ENCODE measurements around the gene ADIG.

The ADIG gene

GRCh38 chr20:38604873-38605303, 23.9 kb downstream of the ADIG start:
- DNase-seq, result no peak

DNA sequence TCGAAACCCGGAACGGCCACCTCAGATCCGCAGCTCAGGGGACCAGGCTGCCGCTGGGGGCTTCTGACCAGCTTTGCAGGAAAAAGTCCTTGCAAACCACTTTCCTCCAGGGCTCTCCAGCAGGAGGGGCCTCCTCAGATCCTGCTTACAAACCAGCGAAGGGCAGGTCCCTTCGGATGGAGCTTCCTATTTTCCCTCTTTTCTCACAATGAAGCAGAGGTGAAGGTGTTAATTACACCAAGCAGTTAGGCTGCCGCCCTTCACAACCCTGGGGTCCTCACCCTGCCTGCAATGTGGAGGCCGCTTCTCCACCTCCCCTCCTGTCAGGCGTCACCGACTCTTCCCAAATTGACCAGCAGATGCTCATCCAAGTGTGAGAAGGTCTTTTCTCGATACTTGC, 26.4 kb downstream of the ADIG start:
- DNase-seq, result no peak

GRCh38 chr20:38608188-38608587, 27.2 kb downstream of the ADIG start:
- DNase-seq, result no peak

- peak; percentile 39 for DNase-seq
These were observed 28.8 kb downstream of the ADIG start for GRCh38 chr20:38609815-38610214.

DNA sequence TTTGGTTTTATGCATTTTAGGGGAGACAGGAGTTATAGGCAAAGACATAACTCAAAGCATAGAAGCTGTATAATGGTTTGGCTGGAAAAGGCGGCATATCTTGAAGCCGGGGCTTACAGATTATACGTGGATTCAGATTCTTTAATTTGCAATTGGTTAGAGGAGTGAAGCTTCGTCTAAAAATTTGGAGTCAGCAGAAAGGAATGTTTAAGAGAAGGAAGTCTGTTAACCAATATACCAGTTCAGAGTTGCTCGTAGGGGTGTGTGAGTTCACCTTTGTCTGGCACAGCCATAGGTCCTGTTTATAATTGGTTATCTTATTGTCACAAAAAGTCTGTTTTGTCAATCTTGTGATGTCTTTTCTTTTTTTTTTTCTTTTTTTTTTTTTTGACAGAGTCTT, 29.5 kb downstream of the ADIG start:
- no peak for DNase-seq

DNA sequence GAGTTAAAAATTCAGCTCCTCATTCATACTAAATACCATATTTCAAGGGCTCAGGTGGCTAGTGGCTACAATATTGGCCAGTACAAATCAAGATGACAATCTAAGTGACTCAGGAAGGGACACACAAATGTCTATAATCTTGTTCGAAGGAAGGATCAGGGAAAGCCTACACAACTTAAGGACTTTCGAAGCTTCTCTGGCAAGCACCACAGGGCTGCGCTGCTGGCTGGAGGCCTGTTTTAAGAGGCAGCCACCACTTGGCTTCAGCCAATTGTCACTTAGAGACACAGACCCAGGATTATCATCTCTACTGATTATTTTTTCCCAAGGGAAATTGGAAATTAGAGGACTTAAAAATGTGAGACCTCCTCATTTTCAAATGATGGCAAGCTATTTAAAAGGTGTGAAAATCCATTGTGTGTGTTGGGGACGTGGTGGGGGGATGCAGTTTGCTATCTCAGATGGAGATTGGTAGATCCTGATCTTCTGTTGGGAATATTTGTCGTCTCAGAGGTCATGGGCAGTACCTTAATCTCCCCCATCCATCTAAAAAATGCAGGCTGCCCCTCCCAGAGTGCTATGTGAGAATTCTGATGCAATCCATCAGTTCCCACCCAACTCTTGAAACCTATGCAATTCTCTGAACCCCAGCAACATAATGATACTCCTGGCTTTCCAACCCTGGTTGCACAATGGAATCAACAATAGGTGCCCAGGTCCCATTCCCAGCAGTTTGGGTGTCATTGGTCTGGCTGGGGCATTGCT, 31.9 kb downstream of the ADIG start:
- no peak for DNase-seq

GRCh38 chr20:38615283-38615682, 34.3 kb downstream of the ADIG start:
- DNase-seq, result no peak

GRCh38 chr20:38616457-38616856, 35.5 kb downstream of the ADIG start:
- DNase-seq, result no peak

DNA sequence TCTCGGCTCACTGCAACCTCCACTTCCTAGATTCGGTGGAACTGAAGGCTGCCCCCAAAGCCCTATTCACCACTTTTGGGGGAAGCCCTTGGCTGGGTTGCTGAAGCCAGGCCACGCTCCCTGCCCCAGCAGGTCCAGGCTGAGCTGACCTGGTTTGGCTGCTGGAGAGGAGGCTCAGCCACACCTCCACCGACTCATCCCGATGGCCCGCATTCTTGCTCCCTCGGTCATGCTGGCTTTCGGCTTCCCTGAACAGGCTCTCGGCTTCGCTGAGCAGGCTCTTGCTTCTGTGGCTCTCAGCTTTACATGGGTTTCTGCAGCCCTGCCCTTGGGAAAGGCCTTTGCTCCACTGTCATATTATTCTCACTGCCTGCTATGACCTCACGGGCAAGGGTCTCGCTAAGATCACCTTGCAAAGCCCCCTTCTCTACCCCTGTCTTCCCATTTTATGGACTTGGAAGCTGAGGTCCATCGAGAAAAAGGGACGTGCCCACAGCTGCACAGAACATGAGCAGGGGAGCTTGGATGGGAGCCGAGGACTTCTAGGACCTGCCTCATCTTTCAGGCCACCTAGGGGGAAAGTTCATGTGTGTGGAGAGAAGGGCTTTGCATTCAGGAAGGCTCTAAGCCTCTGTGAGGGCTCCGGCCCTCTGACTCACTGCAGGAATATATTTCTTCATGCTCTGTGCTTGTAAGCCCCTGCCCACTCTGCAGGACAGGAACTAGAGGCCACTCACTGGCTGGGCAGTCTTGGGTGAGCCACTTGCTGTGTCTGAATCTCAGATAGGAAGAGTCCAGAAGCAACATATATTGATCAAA, 36.2 kb downstream of the ADIG start:
- DNase-seq, result no peak

- DNase-seq, result no peak
These were observed 36.8 kb downstream of the ADIG start for GRCh38 chr20:38617830-38618196.

GRCh38 chr20:38620441-38620840, 39.4 kb downstream of the ADIG start:
- DNase-seq, result no peak

DNA sequence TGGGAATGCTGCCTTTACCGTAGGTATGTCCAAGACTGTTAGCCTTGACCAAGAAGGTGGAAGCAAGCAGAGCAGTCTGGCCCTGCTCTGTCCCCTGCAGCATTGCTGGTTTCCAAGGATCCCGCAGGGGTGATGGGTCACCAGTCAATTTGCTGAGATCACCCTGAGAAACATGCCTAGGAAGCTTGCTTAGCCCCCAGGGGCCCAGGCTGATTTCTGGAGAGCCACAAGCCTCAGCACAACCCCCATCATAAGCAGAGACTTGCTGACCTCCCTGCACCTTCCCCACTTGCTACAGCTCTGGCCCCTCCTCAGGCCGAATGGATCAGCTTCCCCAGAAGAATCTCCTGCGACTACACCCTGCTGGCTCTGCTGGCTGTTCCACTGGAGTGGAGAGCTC, 42.1 kb downstream of the ADIG start:
- no peak for DNase-seq

GRCh38 chr20:38624084-38624483, 43.1 kb downstream of the ADIG start:
- no peak for DNase-seq

DNA sequence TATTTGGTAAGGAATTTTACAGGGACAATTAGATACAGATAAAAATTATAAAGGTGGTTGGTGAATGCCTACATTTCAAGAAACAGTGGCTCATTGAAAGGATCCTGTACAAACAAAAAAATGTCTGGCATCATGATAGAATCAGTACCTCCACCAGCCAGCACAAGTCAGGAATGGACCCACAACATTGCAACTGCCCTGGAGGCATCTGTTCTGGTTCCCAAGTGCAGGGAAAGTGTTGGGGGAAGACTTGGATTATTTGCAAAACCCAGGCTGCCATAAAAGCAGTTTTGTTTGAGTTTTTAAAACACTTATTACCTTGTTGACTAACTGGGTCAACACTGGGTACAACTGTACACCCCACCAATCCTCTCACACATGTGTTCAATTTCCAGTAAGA, 44.9 kb downstream of the ADIG start:
- DNase-seq, result no peak

GRCh38 chr20:38626921-38627659, 46.1 kb downstream of the ADIG start:
- DNase-seq, result no peak

- no peak for DNase-seq
These were observed 47.8 kb downstream of the ADIG start for GRCh38 chr20:38628580-38629470.

- DNase-seq, result no peak
These were observed 49.0 kb downstream of the ADIG start for GRCh38 chr20:38629979-38630378.

DNA sequence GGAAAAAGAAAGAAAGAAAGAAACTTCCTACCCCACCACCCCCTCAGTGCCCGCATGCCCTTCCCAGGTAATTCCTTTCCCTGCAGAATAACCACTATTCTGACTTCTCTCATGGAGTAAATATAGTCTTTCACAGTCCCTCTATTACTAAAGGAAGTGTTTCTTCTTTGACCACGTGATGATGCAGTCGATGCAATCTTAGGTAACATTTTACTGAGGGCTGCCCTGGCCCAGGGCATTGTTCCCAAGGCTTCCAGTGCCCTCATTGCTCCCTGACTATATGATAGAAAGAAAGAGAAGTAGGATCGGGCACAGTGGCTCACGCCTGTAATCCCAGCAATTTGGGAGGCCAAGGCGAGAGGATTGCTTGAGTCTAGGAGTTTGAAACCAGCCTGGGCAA, 49.7 kb downstream of the ADIG start:
- DNase-seq, result no peak

DNA sequence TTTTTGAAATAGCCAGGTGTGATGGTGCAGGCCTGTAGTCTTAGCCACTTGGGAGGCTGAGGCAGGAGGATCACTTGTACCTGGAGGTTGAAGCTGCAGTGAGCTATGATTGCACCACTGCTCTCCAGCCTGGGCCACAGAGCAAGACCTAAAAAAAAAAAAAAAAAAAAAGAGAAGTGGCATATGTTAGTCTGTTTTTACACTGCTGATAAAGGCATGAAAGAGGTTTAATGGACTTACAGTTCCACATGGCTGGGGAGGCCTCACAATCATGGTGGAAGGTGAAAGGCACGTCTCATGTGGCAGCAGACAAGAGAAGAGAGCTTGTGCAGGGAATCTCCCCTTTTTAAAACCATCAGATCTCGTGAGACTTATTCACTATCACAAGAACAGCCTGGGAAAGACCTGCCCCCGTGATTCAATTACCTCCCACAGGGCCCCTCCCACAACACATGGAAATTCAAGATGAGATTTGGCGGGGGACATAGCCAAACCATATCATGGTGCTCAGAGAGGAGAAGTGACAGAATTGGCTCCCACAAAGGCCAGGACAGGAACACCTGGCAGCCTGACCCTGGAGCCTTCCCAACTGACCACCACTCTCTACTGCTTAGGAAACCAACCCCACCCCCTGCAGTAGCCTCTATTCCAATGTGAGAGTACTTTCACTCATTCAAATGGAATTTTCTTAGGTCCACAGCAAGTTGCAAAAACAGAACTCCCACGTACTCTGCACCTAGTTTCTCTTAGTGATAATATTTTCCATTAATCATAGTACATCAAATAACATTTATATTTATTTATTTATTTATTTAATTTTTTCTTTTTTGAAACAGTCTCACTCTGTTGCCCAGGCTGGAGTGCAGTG, 50.4 kb downstream of the ADIG start:
- no peak for DNase-seq

GRCh38 chr20:38633577-38634093, 52.6 kb downstream of the ADIG start:
- DNase-seq, result peak; percentile 34

DNA sequence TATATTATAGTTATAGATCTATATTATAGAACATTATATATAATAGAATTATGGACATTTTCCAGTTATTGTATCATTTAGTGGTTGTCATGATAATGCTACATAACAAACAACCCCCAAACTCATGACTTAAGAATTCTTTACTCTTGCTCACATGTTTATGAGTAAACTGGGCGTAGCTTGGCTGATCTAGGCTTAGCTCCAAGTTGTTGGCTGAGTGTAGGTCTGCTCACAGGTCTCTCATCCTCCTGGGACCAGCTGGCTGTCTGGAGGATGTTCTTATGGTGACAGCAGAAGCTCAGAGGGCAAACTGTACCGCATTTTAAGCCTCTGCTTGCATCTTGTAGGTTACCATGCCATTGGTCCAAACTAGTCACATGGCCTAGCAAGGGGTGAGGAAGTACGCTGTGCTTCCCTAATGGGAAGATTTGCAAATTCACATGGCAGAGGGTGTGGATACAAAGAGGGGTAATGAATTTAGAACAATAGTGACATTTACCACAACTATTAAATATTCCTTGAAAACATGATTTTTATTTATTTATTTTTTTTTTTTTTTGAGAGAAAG, 54.8 kb downstream of the ADIG start:
- DNase-seq, result no peak
